Fibroblast of skin of left quadriceps (primary cell): ENCODE results near the gene RNF223.
"Not testable (repeated sequence)": the region's sequence is repeated elsewhere in the genome, so short reads cannot be mapped to it uniquely, and the experiment has no call there.

Source experiments
- DNase-seq, 2 experiments: peaks; one replicate each; pipeline ENCODE4 v3.0.0-alpha.2; 2013; ENCODE audit warnings: low read depth in 2 of 2

RNF223 gene

DNA sequence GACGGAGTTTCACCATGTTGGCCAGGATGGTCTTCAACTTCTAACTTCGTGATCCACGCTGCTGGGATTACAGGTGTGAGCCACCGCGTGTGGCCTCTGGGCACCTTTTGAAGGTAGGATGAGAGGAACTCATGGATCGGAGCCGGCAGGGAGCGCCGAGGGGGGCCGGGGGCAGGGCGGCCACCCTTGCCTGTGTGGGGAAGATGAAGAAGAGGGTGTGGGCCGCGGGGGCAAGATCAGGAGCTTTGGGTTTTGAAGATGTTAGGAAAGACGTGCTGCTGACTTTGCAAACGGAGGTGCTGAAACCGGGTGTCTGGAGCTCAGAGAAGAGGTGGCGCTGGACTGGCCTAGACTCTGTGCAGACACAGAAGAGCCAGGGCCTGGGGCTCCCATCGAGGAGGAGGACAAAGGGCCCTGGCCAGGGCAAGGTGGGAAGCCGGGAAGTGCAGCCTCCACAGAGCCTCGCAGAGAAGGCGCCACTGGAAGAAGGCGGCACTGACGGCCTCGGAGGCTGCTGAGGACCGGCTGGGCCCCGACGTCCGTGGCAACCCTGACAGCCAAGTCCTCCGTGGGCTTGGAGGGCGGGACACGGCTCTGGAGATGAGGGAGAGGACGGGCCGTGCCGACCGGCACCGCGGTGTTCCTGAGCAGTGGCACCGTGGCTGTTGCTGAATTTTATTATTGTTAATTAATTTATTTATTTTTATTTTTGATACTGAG lies 13.7 kb downstream of the RNF223 start:
- no peak for DNase-seq

DNA sequence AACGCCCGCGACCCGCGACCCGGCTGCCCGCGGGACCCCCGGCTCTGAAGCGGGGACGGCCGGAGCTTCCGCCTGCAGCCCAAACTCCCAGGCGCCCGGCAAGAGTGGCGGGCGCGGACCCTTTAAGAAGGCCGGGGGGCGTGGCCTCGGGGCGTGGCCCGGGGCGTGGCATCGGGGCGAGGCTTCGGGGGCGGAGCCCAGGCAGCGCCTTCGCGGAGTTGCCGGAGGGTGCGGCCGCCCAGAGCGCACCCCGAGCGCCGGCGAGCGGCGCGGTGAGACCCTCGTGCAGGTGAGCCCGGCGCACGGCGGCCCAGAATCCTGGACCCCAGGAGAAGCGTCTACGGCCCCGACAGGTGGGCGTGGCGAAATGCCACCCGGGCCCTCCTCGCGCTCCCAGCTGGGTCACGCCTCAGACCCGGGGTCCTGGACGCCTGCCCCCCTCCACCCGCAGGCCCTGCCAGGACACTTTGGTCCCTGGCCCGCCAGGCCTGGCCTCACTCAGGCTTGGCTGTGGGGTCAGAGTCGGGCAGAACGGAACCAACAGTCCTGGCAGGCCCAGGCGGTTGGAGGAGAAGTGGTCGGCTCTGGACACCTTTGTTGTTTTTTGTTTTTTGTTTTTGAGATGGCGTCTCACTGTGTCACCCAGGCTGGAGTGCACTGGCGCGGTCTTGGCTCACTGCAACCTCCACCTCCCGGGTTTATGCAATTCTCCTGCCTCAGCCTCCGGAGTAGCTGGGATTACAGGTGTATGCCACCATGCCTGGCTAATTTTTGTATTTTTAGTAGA lies 14.4 kb downstream of the RNF223 start:
- DNase-seq: peak; percentile 32 to 36

DNA sequence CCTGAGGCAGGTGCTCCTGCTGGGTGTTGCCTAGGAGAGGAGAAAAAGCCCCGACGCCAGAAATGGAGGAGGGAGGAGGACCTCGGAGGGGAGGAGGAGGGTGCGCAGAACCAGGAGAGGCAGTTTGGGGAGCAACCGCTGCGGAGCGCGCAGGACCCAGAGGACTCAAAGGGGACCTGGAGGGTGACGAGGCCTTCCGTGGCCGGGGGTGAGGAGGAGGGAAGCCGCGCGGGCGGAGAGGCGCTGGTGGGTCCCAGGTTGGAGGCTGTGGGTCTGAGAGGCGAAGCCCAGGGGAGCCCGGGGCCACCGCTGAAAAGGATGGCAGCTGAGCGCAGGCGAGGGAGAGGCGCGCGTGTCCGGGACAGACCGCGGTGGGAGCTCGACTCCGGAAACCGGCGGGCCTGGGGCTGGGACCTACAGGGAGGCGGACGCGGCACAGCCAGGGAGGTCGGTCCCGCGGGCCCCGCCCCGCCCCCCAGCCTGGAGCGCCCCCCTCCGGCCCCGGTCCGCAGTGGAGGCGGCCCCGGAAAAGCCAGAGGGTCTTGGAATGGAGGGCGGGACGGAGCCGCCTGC lies 15.1 kb downstream of the RNF223 start:
- DNase-seq: no peak

- no peak for DNase-seq
Measured at GRCh38 chr1:1058088-1058905, 15.8 kb downstream of the RNF223 start.

DNA sequence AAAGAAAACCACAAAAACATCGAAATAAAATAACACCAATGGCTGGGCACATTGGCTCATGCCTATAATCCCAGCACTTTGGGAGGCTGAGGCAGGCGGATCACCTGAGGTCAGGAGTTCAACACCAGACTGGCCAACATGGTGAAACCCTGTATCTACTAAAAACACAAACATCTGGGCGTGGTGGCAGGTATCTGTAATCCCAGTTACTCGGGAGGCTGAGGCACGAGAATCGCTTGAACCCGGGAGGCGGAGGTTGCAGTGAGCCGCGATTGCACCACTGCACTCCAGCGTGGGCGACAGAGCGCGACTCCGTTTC lies 16.4 kb downstream of the RNF223 start:
- DNase-seq: not testable (repeated sequence)

- no peak for DNase-seq
Measured at GRCh38 chr1:1055841-1056736, 18.0 kb downstream of the RNF223 start.

GRCh38 chr1:1054971-1055370 lies 19.1 kb downstream of the RNF223 start:
- DNase-seq: no peak

GRCh38 chr1:1054099-1054700 lies 19.9 kb downstream of the RNF223 start:
- no peak for DNase-seq

DNA sequence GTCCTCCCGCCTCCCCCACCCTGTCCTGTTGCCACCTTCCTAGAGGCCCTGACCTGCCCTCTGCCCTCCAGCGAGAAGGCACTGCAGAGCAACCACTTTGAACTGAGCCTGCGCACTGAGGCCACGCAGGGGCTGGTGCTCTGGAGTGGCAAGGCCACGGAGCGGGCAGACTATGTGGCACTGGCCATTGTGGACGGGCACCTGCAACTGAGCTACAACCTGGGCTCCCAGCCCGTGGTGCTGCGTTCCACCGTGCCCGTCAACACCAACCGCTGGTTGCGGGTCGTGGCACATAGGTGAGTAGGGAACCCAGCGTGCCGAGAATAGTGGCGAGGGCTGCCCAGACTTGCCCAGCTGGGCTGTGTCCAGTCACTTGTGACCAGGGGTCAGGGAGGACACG lies 20.4 kb downstream of the RNF223 start:
- no peak for DNase-seq

GRCh38 chr1:1053022-1053421 lies 21.1 kb downstream of the RNF223 start:
- DNase-seq: no peak

DNA sequence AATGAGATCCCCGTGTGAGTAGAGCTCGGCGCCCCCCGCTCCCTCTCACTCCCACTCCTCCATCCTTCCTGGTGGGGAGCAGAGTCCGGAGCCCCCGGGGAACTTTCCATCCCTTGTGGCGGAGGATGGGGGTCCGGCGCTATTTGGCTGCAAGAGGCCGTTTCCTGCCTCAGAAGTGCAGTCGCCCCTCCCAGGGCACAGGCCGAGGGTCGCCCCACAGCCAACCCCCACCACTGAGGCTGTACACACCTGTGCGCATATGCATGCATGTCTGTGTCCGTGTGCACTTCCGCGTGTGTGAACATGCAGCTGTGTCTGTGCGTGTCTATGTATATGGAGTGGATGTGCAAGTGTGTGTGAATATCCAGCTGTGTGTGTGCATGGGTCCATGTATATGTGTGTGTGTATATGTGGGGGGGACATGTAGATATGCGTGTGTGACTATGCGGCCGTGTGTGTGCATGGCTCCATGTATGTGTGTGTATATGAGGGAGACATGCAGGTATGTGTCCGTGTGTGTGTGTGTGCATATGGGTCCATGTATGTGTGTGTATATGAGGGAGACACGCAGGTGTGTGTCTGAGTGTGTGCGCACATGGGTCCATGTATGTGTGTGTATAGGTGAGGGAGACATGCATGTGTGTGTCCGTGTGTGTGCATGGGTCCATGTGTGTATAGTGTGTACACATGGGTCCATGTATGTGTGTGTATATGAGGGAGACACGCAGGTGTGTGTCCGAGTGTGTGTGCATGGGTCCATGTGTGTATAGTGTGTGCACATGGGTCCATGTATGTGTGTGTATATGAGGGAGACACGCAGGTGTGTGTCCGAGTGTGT lies 21.9 kb downstream of the RNF223 start:
- no peak for DNase-seq

DNA sequence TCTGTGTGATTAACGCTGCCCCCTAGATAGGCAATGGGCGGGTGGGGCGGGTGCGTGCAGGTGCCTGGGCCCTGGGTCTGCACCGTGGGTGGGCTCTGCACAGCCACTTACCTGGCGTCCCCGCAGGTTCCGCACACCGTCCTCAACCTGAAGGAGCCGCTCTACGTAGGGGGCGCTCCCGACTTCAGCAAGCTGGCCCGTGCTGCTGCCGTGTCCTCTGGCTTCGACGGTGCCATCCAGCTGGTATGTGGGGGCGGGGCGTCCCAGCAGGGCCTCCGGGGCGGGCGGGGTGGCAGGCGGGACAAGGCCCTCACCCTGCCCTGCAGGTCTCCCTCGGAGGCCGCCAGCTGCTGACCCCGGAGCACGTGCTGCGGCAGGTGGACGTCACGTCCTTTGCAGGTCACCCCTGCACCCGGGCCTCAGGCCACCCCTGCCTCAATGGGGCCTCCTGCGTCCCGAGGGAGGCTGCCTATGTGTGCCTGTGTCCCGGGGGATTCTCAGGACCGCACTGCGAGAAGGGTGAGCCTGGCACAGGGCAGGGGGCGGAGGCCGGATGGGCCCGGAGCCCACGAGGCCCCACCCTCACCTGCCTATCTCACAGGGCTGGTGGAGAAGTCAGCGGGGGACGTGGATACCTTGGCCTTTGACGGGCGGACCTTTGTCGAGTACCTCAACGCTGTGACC lies 22.8 kb downstream of the RNF223 start:
- DNase-seq: no peak

DNA sequence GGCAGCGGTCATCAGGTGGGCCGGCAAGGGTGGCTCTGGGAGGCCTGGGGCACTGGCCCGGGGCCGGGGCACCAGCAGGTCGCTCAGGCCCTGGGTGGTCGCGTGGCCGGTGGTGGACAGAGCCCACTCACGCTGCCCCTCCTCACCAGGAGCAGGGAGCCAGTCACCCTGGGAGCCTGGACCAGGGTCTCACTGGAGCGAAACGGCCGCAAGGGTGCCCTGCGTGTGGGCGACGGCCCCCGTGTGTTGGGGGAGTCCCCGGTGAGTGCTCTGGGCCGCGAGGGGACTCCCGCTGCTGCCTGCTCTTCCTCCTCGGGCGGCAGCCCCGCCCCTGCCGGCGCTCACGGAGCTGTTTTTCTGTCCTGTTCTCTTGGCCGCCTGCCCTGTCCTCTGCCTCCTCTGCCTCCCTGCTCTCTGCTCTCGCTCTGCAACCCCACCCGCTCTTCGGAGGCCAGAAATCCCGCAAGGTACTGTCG lies 23.5 kb downstream of the RNF223 start:
- no peak for DNase-seq

DNA sequence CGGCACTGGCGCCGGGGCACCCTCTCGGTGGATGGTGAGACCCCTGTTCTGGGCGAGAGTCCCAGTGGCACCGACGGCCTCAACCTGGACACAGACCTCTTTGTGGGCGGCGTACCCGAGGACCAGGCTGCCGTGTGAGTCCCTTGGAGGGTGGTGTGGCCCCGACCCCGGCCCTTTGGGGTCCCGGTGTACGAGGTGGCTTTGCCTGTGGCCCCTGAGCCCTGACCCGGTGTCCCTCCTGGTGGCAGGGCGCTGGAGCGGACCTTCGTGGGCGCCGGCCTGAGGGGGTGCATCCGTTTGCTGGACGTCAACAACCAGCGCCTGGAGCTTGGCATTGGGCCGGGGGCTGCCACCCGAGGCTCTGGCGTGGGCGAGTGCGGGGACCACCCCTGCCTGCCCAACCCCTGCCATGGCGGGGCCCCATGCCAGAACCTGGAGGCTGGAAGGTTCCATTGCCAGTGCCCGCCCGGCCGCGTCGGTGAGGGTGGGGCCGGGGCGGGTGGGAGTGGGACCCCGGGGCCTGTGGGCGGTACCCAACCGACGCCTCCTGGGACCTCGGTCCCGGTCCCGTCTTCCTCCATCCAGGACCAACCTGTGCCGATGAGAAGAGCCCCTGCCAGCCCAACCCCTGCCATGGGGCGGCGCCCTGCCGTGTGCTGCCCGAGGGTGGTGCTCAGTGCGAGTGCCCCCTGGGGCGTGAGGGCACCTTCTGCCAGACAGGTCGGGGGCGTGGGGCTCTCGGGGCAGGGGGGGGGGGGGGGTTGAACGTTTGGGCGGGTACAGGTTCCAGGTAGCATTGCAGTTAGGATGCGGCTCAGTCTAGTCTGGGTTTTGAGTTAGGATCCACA lies 24.6 kb downstream of the RNF223 start:
- DNase-seq: no peak

DNA sequence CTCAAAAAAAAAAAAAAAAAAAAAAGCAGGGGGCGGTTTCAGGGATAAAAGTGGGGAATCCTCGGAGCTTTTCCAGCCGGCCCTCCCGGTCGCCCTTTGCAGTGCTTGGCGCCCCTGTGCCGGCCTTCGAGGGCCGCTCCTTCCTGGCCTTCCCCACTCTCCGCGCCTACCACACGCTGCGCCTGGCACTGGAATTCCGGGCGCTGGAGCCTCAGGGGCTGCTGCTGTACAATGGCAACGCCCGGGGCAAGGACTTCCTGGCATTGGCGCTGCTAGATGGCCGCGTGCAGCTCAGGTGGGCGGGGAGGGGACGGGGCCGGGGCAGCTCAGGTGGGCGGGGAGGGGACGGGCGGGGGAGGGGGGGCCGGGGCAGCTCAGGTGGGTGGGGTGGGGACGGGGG lies 25.3 kb downstream of the RNF223 start:
- no peak for DNase-seq

DNA sequence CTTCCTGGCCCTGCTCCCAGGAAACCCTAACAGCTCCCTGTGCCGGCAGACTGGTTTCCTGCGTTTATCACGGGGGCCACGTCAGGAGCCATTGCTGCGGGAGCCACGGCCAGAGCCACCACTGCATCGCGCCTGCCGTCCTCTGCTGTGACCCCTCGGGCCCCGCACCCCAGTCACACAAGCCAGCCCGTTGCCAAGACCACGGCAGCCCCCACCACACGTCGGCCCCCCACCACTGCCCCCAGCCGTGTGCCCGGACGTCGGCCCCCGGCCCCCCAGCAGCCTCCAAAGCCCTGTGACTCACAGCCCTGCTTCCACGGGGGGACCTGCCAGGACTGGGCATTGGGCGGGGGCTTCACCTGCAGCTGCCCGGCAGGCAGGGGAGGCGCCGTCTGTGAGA lies 26.1 kb downstream of the RNF223 start:
- DNase-seq: no peak

- no peak for DNase-seq
Measured at GRCh38 chr1:1047407-1047806, 26.7 kb downstream of the RNF223 start.

GRCh38 chr1:1046767-1047166 lies 27.3 kb downstream of the RNF223 start:
- DNase-seq: no peak
